Pancreas (tissue), 10 donors: ENCODE data around the gene DGCR6L. TPM values are rescaled to one million over a fixed set of nuclear protein-coding genes. Genes with fewer than 3 reads are reported as not detected.
"Not testable (repeated sequence)": the region's sequence is repeated elsewhere in the genome, so short reads cannot be mapped to it uniquely, and the experiment has no call there.

Experiments used
- ATAC-seq, 4 donors: fragments of 200-7000 bp; cut with Tn5 transposase; one replicate each; pipeline versions ENCODE4 v1.8.0 to v1.9.1; 2020; ENCODE audit warnings: mild to moderate bottlenecking in 4 of 4, moderate library complexity in 4 of 4
- DNase-seq, 6 donors: peaks; one replicate each; pipeline ENCODE4 v3.0.0-alpha.2; 2020
- FAIRE-seq: peaks from 2 replicates; lab custom pipeline; 2012; peaks lifted over from hg19 to GRCh38; lab: Jason Lieb, UNC
- H3K27ac ChIP-seq, 4 donors: fragments of 200-600 bp; sonication (generic); 1 replicate in 3 of 4; 2 replicates in 1 of 4; pipeline versions ENCODE4 v1.5.0 to v1.8.0; 2020
- H3K27me3 ChIP-seq, 4 donors: fragments of 200-600 bp; one replicate each; pipeline ENCODE4 v1.8.0; 2021
- H3K36me3 ChIP-seq, 3 donors: fragments of 200-600 bp; sonication (generic) in 1 of 3; one replicate each; pipeline versions ENCODE4 v1.5.0 to v1.8.0; 2020 to 2021
- H3K4me1 ChIP-seq, 3 donors: fragments of 200-600 bp; one replicate each; pipeline ENCODE4 v1.8.0; 2021
- H3K4me3 ChIP-seq, 4 donors: fragments of 200-600 bp; sonication (generic) in 2 of 4; one replicate each; pipeline versions ENCODE4 v1.5.0 to v1.8.0; 2020 to 2021
- H3K9me3 ChIP-seq, 4 donors: fragments of 200-600 bp; one replicate each; pipeline ENCODE4 v1.8.0; 2021
- CTCF ChIP-seq, 4 donors: fragments of 200-600 bp; sonication (generic) in 3 of 4; IDR thresholded peaks; one replicate each; pipeline versions ENCODE4 v1.5.0 to v1.8.0; 2021; ENCODE audit warnings: antibody characterized with exemption in 4 of 4
- WGBS, 2 donors: extraction: QIAGEN DNeasy Blood & Tissue Kit; methylation state at CpG; one replicate each; pipeline ENCODE4 v1.1.7; 2013; 5-methylcytosine and 5-hydroxymethylcytosine counted together
- intact Hi-C, 3 donors: fragments of 100-400 bp; cut with DNase I; formaldehyde crosslinking; loops; one replicate each; pipeline versions ENCODE4 v1.11.1 to v1.14.2; 2022
- polyA plus RNA-seq, 2 donors: library from polyadenylated mRNA; stranded (reverse); fragments of 200-250 nt; gene quantifications; one replicate each; pipeline ENCODE4 v1.2.3, GENCODE V29; 2013
- total RNA-seq, 6 donors: library from RNA; stranded (reverse); fragmentation: NEBNext Ultra II Directional in 4 of 6; extraction: Animal tissue kit (Norgen Biotek cat#: 25700) in 4 of 6; gene quantifications; one replicate each; pipeline versions ENCODE4 v1.2.1 to v1.2.4, GENCODE V29; 2021 to 2023
- donor health status: healthy with polysubstance abuse.
- donor health status: DM: no; HTN: no; CAD: no; lungs with moderate emphysema.
- donor health status: DM: no; HTN: no; CAD: no.
- donor health status: control.
- donor health status: control.
- donor health status: Bipolar disorder and iron deficiency.
- donor health status: DM: yes; HTN: yes; CAD: no.
- donor health status: DM: no; HTN: no; CAD: no.
- donor health status: DM: no; HTN: no; CAD: no.
- donor health status: DM: yes; HTN: yes; CAD: no.

Gene DGCR6L
- total RNA-seq (10 to 100 TPM; 17.2 to 23.5 (median 21.6) TPM), polyA plus RNA-seq (10 to 100 TPM; 49.2 to 53.4 TPM)

- 0 to 1% methylated on average over 76 to 98 of the region's 98 CpGs for WGBS, 2 donors
- no peak for TF ChIP-seq CTCF (IDR thresholded peaks at IDR 0.05)
- H3K27me3 ChIP-seq = no peaks in the 10 kb centered on the region
- H3K4me3 ChIP-seq = peak within 1 kb of the TSS; percentile 82 to 98 (median 85)
- H3K36me3 ChIP-seq = no peaks in the 10 kb centered on the region
- FAIRE-seq (no peak), ATAC-seq (peak; percentile 96 to 98 (median 97)), DNase-seq (peak; percentile 95 to 100 (median 96))
- no peaks in the 10 kb centered on the region for H3K9me3 ChIP-seq
- intact Hi-C loops = no loop called here
- peaks cover 5 to 23% (median 6%) of the 10 kb centered on the region in 3 donors for H3K4me1 ChIP-seq
- H3K27ac ChIP-seq = peak within 1 kb of the TSS; percentile 13 to 69 (median 55)
Measured at GRCh38 chr22:20319745-20320658, at the start of gene DGCR6L. Gene DGCR6L (minus strand): TSS chr22:20320060. CDS start chr22:20319988, 72 bp downstream.

DNA sequence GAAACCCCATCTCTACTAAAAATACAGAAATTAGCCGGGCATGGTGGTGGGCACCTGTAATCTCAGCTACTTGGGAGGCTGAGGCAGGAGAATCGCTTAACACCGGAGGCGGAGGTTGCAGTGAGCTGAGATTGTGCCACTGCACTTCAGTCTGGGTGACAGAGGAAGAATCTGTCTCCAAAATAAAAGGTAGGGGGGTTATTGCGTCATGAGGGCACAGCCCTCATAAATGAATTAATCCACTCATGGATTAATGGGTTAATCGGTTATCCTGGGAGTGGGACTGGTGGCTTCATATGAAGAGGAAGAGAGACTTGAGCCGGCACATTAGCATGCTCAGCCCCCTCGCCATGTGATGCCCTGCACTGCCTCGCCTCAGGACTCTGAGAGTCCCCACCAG, 49.0 kb upstream of the DGCR6L start:
- H3K27me3 ChIP-seq, H3K4me3 ChIP-seq, FAIRE-seq, H3K9me3 ChIP-seq, DNase-seq, intact Hi-C loops, H3K27ac ChIP-seq, H3K4me1 ChIP-seq, ATAC-seq, H3K36me3 ChIP-seq: not testable (repeated sequence)
- WGBS, 2 donors = 74 to 92% methylated on average over 8 to 9 of the region's 9 CpGs

GRCh38 chr22:20366841-20367240, 47.0 kb upstream of the DGCR6L start:
- FAIRE-seq, H3K27me3 ChIP-seq, H3K4me3 ChIP-seq, H3K36me3 ChIP-seq, DNase-seq, intact Hi-C loops, ATAC-seq, H3K27ac ChIP-seq, H3K4me1 ChIP-seq, H3K9me3 ChIP-seq: not testable (repeated sequence)
- 70 to 80% methylated on average over 9 of the region's 9 CpGs for WGBS, 2 donors

- H3K27ac ChIP-seq, H3K9me3 ChIP-seq, DNase-seq, FAIRE-seq, intact Hi-C loops, H3K27me3 ChIP-seq, H3K4me1 ChIP-seq, H3K4me3 ChIP-seq, H3K36me3 ChIP-seq: not testable (repeated sequence)
- peak in 1 of 4 donors; percentile 41 for ATAC-seq
- 54 to 58% methylated on average over 11 of the region's 11 CpGs for WGBS, 2 donors
Measured at GRCh38 chr22:20364335-20365260, 44.7 kb upstream of the DGCR6L start.

- DNase-seq, H3K27ac ChIP-seq, H3K4me3 ChIP-seq, FAIRE-seq, H3K4me1 ChIP-seq, H3K27me3 ChIP-seq, intact Hi-C loops, H3K9me3 ChIP-seq, ATAC-seq, H3K36me3 ChIP-seq: not testable (repeated sequence)
- WGBS, 2 donors = 93% methylated on average over 10 of the region's 10 CpGs
Measured at GRCh38 chr22:20362403-20362802, 42.5 kb upstream of the DGCR6L start.

- FAIRE-seq = not testable (repeated sequence)
- 90 to 93% methylated on average over 54 of the region's 54 CpGs for WGBS, 2 donors
Measured at GRCh38 chr22:20361752-20362229, 41.9 kb upstream of the DGCR6L start.

DNA sequence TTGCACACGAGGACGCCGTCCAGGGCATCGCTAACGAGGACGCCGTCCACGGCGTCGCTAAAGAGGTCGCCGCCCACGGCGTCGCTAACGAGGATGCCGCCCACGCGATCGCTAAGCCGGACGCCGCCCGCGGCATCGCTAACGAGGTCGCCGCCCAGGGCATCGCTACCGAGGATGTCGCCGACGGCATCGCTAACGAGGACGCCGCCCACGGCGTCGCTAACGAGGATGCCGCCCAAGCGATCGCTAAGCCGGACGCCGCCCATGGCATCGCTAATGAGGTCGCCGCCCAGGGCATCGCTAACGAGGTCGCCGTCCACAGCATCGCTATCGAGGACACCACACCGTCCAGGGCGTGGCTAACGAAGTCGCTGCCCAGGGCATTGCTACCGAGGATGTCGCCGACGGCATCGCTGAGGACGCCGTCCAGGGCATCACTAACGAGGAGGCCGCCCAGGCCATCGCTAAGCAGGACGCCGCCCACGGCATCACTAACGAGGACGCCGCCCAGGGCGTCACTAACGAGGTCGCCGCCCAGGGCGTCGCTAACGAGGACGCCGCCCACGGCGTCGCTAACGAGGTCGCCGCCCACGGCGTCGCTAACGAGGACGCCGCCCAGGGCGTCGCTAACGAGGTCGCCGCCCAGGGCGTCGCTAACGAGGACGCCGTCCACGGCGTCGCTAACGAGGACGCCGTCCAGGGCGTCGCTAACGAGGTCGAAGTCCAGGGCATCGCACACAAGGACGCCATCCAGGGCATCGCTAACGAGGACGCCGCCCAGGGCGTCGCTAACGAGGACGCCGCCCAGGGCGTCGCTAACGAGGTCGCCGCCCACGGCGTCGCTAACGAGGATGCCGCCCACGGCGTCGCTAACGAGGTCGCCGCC, 41.2 kb upstream of the DGCR6L start:
- H3K9me3 ChIP-seq, ATAC-seq, H3K4me3 ChIP-seq, H3K36me3 ChIP-seq, DNase-seq, H3K27me3 ChIP-seq, intact Hi-C loops, H3K27ac ChIP-seq, H3K4me1 ChIP-seq, FAIRE-seq: not testable (repeated sequence)
- WGBS, 2 donors = 88 to 94% methylated on average over 115 to 145 of the region's 145 CpGs

More at GRCh38 chr22:20361752-20362229, 41.9 kb upstream of the DGCR6L start:
- intact Hi-C loops, H3K9me3 ChIP-seq, H3K4me3 ChIP-seq, H3K4me1 ChIP-seq, H3K27me3 ChIP-seq, H3K27ac ChIP-seq, ATAC-seq, H3K36me3 ChIP-seq, DNase-seq: not testable (repeated sequence)

- H3K4me1 ChIP-seq, H3K27me3 ChIP-seq, H3K36me3 ChIP-seq, ATAC-seq, H3K27ac ChIP-seq, DNase-seq, FAIRE-seq, H3K9me3 ChIP-seq, intact Hi-C loops, H3K4me3 ChIP-seq: not testable (repeated sequence)
- WGBS, 2 donors = 91 to 94% methylated on average over 55 to 60 of the region's 60 CpGs
Measured at GRCh38 chr22:20360261-20360660, 40.4 kb upstream of the DGCR6L start.

DNA sequence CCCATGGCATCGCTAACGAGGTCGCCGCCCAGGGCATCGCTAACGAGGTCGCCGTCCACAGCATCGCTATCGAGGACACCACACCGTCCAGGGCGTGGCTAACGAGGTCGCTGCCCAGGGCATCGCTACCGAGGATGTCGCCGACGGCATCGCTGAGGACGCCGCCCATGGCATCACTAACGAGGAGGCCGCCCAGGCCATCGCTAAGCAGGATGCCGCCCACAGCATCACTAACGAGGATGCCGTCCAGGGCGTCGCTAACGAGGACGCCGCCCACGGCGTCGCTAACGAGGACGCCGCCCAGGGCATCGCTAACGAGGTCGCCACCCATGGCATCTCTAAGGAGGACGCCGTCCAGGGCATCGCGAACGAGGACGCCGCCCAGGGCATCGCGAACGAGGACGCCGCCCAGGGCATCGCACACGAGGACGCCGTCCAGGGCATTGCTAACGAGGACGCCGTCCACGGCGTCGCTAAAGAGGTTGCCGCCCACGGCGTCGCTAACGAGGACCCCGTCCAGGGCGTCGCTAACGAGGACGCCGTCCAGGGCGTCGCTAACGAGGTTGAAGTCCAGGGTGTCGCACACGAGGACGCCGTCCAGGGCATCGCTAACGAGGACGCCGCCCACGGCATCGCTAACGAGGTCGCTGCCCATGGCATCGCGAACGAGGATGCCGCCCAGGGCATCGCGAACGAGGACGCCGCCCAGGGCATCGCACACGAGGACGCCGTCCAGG, 38.8 kb upstream of the DGCR6L start:
- H3K4me3 ChIP-seq, H3K27ac ChIP-seq, intact Hi-C loops, H3K36me3 ChIP-seq, H3K9me3 ChIP-seq, ATAC-seq, H3K27me3 ChIP-seq, DNase-seq, H3K4me1 ChIP-seq, FAIRE-seq: not testable (repeated sequence)
- WGBS, 2 donors = 94 to 95% methylated on average over 31 to 103 of the region's 103 CpGs
